ENCODE measurements around the gene TMEM184B. TPM values are rescaled to one million over a fixed set of nuclear protein-coding genes. Genes with fewer than 3 reads are reported as not detected.

TMEM184B gene
- total RNA-seq, 4 donors from 2014 or later, result 52.0 to 108 (median 64.9) TPM

- Histone ChIP-seq H3K36me3 (no peaks in the 10 kb centered on the region), H3K4me1 (peaks cover 0 to 17% (median 4%) of the 10 kb centered on the region in 3 donors), H3K27ac (no peak overlapping the region), H3K27me3 (no peaks in the 10 kb centered on the region), H3K9me3 (no peaks in the 10 kb centered on the region), H3K4me3 (no peak overlapping the region)
- no peak for ATAC-seq
- TF ChIP-seq EP300 (IDR thresholded peaks at IDR 0.05) (no peak), CTCF (IDR thresholded peaks at IDR 0.05) (no peak), POLR2AphosphoS5 (IDR thresholded peaks at IDR 0.05) (no peak), POLR2A (IDR thresholded peaks at IDR 0.05) (no peak)
- WGBS, 2 donors (ENCODE audit: low coverage in 1 of 2), result 65 to 67% methylated on average over 14 to 15 of the region's 19 CpGs
These were observed 75.9 kb downstream of the TMEM184B start for GRCh38 chr22:38196791-38197419.

- TF ChIP-seq POLR2A (IDR thresholded peaks at IDR 0.05), result no peak
- TF ChIP-seq CTCF (IDR thresholded peaks at IDR 0.05), result no peak
- peak; percentile 35 for TF ChIP-seq POLR2AphosphoS5 (IDR thresholded peaks at IDR 0.05)
- Histone ChIP-seq H3K27me3 (no peaks in the 10 kb centered on the region), H3K9me3 (no peaks in the 10 kb centered on the region), H3K27ac (no peak overlapping the region), H3K36me3 (no peaks in the 10 kb centered on the region), H3K4me1 (peaks cover 0 to 11% (median 4%) of the 10 kb centered on the region in 3 donors), H3K4me3 (no peak overlapping the region)
- peak; percentile 30 for ATAC-seq
- 66 to 67% methylated on average over 1 to 6 of the region's 6 CpGs for WGBS, 2 donors (ENCODE audit: low coverage in 1 of 2)
These were observed 79.2 kb downstream of the TMEM184B start for GRCh38 chr22:38193580-38193979.

- no peak for TF ChIP-seq EP300 (IDR thresholded peaks at IDR 0.05)
- no peak for TF ChIP-seq CTCF (IDR thresholded peaks at IDR 0.05)
- no peak for TF ChIP-seq POLR2AphosphoS5 (IDR thresholded peaks at IDR 0.05)
- no peak for TF ChIP-seq POLR2A (IDR thresholded peaks at IDR 0.05)
- 80% methylated on average over 3 of the region's 3 CpGs; no CpG with 5 or more reads in 1 of the 2 donors for WGBS, 2 donors (ENCODE audit: low coverage in 1 of 2)
- Histone ChIP-seq H3K36me3 (no peaks in the 10 kb centered on the region), H3K4me1 (peaks cover 0 to 11% (median 4%) of the 10 kb centered on the region in 3 donors), H3K4me3 (no peak overlapping the region), H3K27ac (no peak overlapping the region), H3K9me3 (no peaks in the 10 kb centered on the region), H3K27me3 (no peaks in the 10 kb centered on the region)
- no peak for ATAC-seq
These were observed 80.3 kb downstream of the TMEM184B start for GRCh38 chr22:38192475-38192863.

DNA sequence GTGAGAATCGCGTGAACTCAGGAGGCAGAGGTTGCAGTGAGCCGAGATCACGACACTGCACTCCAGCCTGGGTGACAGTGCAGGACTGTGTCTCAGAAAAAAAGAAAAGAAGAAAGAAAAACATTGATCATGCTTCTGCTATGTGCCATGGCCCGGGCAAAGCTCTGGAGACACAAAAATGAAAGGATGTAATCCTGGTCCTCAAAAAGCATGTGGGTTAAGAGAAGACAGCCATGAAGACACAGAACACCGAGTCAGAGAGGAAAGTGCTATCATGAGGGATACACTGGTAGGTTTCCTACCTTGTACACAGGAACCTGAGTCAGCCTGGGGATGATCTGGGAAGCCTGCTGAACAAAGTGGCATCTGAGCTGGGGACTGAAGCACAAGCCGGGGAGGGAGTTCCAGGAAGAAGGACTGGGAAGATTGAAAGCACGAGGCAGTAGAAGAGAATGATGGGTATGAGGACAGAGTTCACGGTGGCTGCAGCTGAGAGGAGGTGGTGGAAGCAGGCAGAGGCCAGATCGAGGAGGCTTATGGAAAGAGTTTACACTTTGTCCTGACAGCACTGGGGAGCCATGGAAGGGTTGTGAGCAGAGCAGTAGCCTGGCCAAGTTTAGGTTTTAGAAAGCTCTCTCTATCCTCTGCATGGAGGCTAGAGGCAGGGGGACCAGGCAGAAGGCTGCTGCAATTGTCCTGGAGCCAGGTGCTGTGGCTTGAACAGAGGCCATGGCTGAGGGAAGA is 80.9 kb downstream of the TMEM184B start:
- no peaks in the 10 kb centered on the region for H3K9me3 ChIP-seq
- 64 to 81% methylated on average over 2 to 7 of the region's 10 CpGs for WGBS, 2 donors (ENCODE audit: low coverage in 1 of 2)
- ATAC-seq, result no peak

More for the DNA sequence above, 80.9 kb downstream of the TMEM184B start:
- Histone ChIP-seq H3K4me3 (no peak overlapping the region), H3K27me3 (no peaks in the 10 kb centered on the region), H3K27ac (no peak overlapping the region), H3K36me3 (no peaks in the 10 kb centered on the region), H3K4me1 (peaks cover 0 to 11% (median 4%) of the 10 kb centered on the region in 3 donors)
- TF ChIP-seq EP300 (IDR thresholded peaks at IDR 0.05) (no peak), POLR2AphosphoS5 (IDR thresholded peaks at IDR 0.05) (no peak), POLR2A (IDR thresholded peaks at IDR 0.05) (no peak), CTCF (IDR thresholded peaks at IDR 0.05) (no peak)

Data from gastroesophageal sphincter (tissue), 4 donors.